Measurements from ENCODE around the gene ZDHHC20. TPM values are rescaled to one million over a fixed set of nuclear protein-coding genes. Genes with fewer than 3 reads are reported as not detected.

Gene ZDHHC20
- total and polyA plus RNA-seq, 2 experiments from 2014 or later = 25.2 to 132 TPM

GRCh38 chr13:21338156-21338555 is 120.9 kb downstream of the ZDHHC20 start:
- Histone ChIP-seq H3K4me3 (no peak overlapping the region), H3K36me3 (replicated peaks; ENCODE audit: insufficient read depth, low read depth) (no peaks in the 10 kb centered on the region), H3K27ac (no peak overlapping the region), H3K9me2 (replicated peaks; ENCODE audit: insufficient read depth) (no peaks in the 10 kb centered on the region), H3K4me1 (ENCODE audit: insufficient read depth) (no peaks in the 10 kb centered on the region), H2AFZ (no peak overlapping the region), H3K27me3 (no peaks in the 10 kb centered on the region), H3K9me3 (ENCODE audit: low read depth) (no peaks in the 10 kb centered on the region), H3K4me2 (no peak overlapping the region), H3K79me2 (no peaks in the 10 kb centered on the region), H4K20me1 (ENCODE audit: insufficient read depth, poor library complexity, severe bottlenecking) (no peaks in the 10 kb centered on the region)
- TF ChIP-seq CTCF (IDR thresholded peaks at IDR 0.05; ENCODE audit: poor library complexity) (peak; percentile 8), EZH2phosphoT487 (IDR thresholded peaks at IDR 0.05; ENCODE audit: low read depth, severe bottlenecking, unreplicated experiment) (no peak)
- DNase-seq (ENCODE audit: low spot score) = no peak
- WGBS (ENCODE audit: low lambda C conversion rate, missing lambda C conversion rate) = 78% methylated on average over 6 of the region's 6 CpGs

GRCh38 chr13:21336609-21337349 is 122.3 kb downstream of the ZDHHC20 start:
- 86% methylated on average over 10 of the region's 10 CpGs for WGBS (ENCODE audit: low lambda C conversion rate, missing lambda C conversion rate)
- Histone ChIP-seq H3K4me1 (ENCODE audit: insufficient read depth) (no peaks in the 10 kb centered on the region), H3K27ac (no peak overlapping the region), H3K27me3 (no peaks in the 10 kb centered on the region), H4K20me1 (ENCODE audit: insufficient read depth, poor library complexity, severe bottlenecking) (no peaks in the 10 kb centered on the region), H3K4me2 (no peak overlapping the region), H3K79me2 (no peaks in the 10 kb centered on the region), H3K9me3 (ENCODE audit: low read depth) (no peaks in the 10 kb centered on the region), H2AFZ (no peak overlapping the region), H3K36me3 (replicated peaks; ENCODE audit: insufficient read depth, low read depth) (no peaks in the 10 kb centered on the region), H3K9me2 (replicated peaks; ENCODE audit: insufficient read depth) (no peaks in the 10 kb centered on the region), H3K4me3 (no peak overlapping the region)
- TF ChIP-seq CTCF (IDR thresholded peaks at IDR 0.05; ENCODE audit: poor library complexity) (no peak), EZH2phosphoT487 (IDR thresholded peaks at IDR 0.05; ENCODE audit: low read depth, severe bottlenecking, unreplicated experiment) (no peak), EZH2 (IDR thresholded peaks at IDR 0.05; ENCODE audit: borderline replicate concordance) (no peak)
- no peak for DNase-seq (ENCODE audit: low spot score)

- Histone ChIP-seq H3K4me3 (no peak overlapping the region), H3K27ac (no peak overlapping the region), H3K27me3 (no peaks in the 10 kb centered on the region), H4K20me1 (ENCODE audit: insufficient read depth, poor library complexity, severe bottlenecking) (no peaks in the 10 kb centered on the region), H3K4me2 (no peak overlapping the region), H3K79me2 (no peaks in the 10 kb centered on the region), H3K36me3 (replicated peaks; ENCODE audit: insufficient read depth, low read depth) (no peaks in the 10 kb centered on the region), H3K9me3 (ENCODE audit: low read depth) (no peaks in the 10 kb centered on the region), H2AFZ (no peak overlapping the region), H3K4me1 (ENCODE audit: insufficient read depth) (no peaks in the 10 kb centered on the region), H3K9me2 (replicated peaks; ENCODE audit: insufficient read depth) (no peaks in the 10 kb centered on the region)
- DNase-seq (ENCODE audit: low spot score) = no peak
- 84% methylated on average over 2 of the region's 2 CpGs for WGBS (ENCODE audit: low lambda C conversion rate, missing lambda C conversion rate)
- TF ChIP-seq CTCF (IDR thresholded peaks at IDR 0.05; ENCODE audit: poor library complexity) (no peak), EZH2 (IDR thresholded peaks at IDR 0.05; ENCODE audit: borderline replicate concordance) (no peak), EZH2phosphoT487 (IDR thresholded peaks at IDR 0.05; ENCODE audit: low read depth, severe bottlenecking, unreplicated experiment) (no peak)
Observed at GRCh38 chr13:21333186-21333585, 125.9 kb downstream of the ZDHHC20 start.
